NCI-H526 (cell line): ENCODE results near the gene FARP1.
A peak's percentile ranks its signal among the peaks of the same experiment; 100 is the strongest.

Experiments
- DNase-seq, 2 experiments: peaks; one replicate each; lab custom pipeline; 2025; lab: John Stamatoyannopoulos, UW

FARP1 gene

DNA sequence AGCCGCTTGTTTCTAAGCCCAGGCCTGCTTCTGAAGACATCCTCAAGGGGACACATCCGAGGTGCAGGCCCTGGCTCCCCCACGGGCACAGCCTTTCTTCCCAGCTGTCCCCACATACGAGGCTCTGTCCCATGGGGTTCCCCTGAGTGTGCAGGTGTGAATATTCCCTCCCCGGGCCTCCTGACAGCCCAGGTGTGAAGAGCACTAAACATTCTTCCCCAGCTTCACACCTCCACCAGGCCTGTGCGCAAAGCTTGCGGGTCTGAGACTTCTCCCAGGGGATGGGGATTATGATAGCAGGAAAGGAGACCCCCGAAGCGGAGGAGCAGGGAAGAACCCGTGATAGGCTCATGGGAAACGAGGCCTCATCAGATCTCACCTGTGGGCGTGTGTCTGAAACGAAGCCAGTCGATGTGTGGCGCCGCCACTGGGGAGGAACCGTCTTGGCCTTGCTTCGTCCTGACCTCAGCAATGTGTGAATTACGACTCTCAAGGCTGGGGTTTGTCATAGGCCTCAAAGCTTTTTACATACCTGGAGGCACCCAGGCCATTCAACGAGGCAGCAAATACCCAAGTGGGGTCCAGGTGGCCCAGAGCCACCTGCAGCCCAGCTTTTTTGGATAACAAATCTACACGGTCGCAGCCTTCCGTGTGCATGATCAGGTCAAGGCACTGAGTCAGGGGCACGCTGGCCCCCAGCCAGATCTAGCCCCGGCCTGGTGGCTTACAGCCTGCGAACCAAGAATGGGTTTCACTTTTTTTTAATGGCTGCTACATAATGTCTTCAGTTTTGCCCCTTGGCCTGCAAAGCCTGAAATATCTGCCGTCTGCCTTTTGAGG lies 299.7 kb downstream of the FARP1 start:
- no peak for DNase-seq

DNA sequence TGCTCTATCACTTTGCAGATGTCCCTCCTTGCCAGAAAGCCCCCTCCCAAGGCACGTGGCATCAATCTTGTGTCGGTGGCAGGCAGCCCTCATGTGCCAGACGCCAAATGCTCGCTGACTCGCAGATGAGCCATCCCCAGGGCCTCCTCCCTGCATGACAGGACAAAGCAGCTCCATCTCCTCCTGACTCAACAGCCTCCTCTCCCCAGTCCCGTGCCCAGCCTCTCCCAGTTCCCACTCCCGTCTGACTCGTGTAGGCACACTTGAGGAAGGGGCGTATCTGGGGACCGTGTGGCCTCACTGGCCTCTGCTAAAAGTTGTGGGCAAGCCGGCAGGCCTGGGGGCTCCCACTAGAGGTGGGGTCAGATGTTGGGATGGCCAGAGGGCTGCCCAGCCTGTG lies 300.4 kb downstream of the FARP1 start:
- no peak for DNase-seq

DNA sequence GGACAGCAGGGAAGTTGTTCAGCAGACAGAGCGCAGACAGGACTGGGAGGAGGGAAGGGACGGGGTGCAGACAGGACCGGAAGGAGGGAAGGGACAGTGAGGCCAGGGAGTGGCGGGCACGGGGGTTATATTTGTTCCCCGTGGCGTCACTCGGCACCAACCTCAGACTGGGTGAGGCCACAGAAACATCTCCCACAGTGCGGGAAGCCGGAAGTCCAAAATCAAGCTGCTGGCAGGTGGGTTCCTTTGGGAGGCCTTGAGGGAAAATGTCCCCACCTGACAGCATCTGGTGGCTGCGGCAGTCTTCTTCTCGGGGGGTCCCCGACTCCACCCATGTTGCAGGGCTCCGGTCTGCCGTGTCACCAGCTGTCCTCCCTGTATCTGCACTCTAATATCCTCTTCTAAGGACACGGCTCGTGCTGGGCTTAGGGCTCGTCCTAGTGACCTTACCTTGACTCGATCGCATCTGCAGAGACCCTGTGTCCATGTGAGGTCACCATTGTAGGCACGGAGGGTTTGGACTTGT lies 301.0 kb downstream of the FARP1 start:
- no peak for DNase-seq

DNA sequence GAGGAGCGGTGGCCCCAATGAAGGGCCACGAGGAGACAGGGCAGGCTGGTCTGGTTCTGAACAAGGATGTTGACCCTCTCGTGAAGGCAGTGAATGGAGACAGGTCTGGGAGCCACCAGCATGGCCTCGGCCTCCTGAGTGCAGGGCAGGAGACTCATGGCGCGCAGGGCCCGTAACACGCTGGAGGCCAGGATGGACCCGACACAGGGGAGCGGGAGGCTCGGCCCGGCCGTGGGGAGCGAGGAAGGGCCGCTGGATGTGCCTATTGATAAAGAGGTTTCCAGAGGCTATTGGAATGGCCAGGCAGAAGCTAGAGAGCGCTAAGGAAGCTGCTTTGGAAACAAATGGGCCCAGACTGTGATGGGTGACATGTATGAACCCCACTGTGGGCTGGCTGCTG lies 301.5 kb downstream of the FARP1 start:
- DNase-seq: no peak

DNA sequence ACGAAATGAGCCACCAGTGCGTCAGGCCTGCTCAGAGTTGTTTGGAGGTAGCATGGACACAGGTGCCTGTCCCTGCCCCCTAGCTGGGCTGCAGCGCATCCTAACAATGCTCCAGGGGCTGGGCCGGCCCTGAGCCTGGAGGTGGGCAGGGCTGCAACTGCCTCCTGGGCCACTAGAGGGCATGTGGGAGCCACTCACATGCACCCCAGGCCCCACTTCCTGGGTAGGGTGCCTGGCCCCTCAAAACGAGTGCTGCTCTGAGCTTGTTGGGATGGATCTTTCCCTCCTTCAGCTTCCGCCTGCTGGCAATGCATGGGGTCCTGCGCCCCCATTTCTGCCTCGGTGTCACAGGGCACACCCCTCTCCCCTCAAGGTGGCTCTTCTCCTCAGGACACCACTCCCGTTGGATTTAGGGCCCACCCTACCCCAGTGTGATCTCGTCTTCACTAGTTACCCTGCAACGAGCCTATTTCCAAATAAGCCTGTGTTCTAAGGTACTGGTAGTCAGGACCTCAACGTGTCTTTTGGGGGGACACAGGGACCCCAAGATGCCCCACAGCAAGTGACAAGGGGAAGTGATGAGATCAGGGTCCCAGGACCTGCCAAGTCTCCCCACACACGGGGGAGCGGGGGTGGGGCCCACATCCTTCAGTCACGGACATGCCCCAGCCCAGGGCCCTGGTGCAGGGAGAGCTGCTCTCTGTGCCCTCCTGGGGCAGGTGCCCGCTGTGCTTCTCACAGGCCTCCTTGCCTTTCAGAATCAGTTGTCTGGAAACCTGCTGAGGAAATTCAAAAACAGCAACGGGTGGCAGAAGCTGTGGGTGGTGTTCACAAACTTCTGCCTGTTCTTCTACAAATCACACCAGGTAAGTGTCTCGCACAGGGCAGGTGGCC lies 302.7 kb downstream of the FARP1 start:
- DNase-seq: peak; percentile 50 to 89

DNA sequence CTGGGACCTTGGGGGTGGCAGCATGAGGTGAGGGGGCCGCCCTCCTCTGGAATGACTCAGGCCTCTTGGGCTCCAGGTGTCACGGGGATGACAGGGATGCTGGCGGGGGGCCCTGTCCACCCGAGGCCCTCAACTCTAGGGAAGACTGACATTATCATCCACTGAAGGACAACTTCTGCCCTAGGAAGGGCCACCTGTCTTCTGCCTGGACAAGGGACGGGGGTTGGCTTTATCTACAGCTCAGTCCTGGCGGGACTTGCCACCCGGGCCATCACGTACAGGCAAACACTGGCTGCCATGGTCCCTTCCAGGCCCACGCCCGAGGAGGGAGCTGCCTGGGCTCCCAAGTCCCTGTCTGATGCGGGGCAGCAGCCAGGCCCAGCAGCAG lies 303.3 kb downstream of the FARP1 start:
- DNase-seq: no peak

DNA sequence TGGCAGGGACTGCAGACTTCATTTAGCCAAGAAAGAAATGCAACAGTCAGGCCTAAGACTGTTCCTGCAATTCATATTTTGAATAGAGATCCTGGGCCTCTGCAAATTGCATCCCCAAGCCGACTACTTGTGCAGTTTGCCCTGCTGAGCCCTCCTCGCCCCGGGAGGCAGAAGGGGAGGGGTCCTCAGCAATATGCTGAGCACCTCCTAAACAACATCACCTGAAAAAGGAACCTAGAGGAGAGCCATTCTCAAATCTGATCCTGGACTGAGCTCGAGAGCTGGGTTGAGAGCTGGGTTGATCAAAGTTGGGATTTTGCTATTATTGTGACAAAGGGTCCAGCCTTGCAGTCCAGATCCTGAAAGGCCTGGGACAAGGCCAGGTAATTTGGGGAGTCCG lies 304.2 kb downstream of the FARP1 start:
- DNase-seq: no peak

DNA sequence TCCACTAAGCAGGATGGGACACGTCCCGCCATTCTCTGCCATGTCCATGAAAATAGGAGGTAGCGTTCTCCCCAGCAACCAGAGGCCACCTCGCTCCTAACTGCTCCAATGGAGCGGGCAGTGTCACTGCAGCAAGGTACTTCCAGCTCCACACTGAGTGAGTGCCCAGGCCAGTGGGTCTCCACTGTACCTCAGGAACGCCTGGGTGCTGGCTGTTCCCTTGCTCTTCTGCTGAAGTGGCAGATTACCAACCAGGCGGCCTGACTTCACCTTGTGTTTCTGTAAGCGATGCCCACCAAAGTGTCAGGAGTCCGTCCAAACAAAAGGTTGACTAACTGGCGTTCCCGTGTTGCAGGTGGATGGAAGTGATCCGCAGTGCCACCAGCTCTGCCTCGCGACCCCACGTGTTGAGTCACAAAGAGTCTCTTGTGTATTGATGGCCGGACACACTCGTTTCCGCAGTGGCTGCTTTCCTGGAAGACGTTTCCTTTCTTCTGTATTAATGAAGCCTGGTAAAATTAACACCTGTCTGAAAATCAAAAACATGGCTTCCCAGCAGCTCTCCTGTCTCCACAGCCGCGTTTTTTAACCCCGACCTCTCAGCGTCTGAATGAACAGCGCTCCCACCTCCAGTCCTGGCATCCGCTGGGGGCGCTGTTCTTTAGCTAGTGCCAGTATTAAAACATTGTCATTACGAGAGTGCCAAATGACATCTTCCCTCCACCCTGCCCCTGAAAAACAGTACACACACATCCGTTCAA lies 305.2 kb downstream of the FARP1 start:
- peak; percentile 54 to 93 for DNase-seq

DNA sequence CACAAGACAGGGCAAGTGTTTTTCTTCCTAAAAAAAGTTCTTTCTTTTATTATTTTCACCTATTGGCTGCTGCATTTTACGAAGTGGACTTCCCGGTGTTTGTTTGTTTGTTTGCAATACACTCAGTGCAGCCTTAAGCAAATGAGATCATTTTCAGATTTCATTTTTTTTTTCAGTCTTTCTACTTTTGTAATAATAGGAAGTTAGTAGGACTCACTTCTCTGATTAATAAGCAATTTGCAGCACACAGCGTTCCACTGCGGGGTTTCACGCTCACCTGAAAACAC lies 305.7 kb downstream of the FARP1 start:
- no peak for DNase-seq

DNA sequence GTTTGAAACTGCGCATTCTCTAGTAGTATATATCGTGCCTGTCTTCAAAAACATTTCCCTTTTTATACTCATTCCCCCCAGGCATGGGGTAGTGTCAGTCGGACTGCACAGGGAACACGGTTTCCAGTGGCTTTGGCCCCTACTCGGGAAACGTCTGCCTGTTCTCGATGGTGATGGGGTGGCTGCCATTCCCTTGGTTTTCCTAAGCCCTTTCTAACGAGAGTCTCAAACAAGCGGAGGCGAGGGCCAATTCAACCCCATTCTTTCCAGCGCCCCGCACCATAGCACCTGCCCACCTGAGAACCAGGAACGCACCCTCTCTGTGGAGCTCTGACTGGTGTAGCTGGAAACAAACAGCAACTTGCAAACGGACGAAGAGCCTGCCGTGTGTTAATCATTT lies 306.4 kb downstream of the FARP1 start:
- DNase-seq: no peak

DNA sequence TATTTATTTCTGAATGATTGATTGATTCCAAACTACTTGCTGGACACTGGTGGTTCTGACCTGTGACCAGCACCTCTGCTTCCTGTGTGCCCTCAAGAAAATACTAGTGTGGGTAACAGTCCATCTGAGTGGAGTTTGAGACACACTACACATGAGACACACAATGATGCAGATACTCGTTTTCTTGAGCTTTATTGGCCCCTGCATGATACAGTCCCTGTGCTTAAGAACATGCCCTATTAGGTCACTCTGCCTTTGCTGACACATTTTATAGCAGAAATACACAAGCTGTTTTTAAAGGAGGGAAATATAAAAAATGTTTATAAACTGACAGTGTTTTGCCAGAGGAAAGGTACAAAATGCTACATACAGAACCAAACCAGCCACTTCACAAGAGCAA lies 307.1 kb downstream of the FARP1 start:
- DNase-seq: no peak

DNA sequence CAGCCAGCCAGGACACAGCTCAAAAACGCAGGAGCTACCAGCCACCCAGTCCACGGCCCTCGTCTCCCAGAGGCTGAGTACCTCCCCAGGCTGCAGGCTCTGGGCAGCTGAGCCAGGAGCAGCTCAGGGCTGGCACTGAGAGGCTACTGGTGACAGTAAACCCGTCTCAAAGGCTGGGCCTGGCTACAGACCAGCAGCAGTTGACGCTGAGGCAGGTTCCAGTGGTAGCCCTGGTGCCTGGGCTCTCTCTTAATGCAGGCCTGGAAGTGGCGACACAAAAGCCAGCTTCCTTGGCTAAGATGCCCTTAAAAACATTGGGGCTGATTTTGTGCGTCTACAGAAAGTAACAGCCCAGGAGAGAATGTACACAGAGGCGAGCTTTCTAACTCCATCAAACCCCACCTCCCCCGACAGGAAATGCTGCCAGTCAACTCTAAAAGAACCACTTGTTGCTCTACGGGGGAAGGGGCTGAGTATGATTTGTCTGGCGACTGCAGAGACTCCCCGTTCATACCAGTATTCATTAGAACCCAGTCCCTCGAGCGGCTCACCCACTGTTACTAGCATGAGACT lies 307.7 kb downstream of the FARP1 start:
- DNase-seq: no peak

DNA sequence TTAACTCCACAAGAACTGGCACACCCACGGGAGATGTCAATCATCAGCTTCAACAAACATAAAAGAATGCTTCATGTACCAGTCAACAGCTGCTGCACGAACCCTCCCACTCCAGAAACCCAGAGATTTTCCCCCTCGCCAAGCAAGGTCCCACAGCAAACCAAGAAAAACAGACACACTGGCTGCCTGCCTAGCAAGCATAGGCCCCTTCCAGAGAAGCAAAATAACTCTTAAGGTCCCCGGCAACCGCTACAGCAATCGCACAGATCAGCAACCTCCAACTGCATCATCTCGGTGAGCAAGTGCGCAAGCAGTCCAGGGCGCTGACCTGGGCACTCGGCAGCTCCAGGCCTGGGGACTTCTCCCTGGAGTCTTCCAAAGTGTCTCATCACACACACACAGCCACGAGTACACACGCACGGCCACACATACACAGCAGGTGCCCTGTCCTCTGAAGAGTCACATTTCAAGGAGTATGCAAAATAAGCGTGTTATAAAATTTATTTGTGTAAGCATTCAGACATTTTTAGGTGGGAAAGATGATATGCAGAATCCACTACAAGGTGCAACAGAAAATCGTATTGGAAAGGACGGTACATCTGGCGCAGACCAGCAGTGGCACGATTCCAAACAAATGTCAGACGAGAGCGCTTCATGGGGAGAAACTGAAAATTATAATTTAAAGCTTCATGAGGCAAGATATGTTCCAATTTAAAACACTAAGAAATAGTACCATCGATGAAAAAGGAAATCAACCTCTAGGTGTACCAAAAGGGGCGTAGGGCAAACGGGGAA lies 309.0 kb downstream of the FARP1 start:
- peak; percentile 82 to 84 for DNase-seq

DNA sequence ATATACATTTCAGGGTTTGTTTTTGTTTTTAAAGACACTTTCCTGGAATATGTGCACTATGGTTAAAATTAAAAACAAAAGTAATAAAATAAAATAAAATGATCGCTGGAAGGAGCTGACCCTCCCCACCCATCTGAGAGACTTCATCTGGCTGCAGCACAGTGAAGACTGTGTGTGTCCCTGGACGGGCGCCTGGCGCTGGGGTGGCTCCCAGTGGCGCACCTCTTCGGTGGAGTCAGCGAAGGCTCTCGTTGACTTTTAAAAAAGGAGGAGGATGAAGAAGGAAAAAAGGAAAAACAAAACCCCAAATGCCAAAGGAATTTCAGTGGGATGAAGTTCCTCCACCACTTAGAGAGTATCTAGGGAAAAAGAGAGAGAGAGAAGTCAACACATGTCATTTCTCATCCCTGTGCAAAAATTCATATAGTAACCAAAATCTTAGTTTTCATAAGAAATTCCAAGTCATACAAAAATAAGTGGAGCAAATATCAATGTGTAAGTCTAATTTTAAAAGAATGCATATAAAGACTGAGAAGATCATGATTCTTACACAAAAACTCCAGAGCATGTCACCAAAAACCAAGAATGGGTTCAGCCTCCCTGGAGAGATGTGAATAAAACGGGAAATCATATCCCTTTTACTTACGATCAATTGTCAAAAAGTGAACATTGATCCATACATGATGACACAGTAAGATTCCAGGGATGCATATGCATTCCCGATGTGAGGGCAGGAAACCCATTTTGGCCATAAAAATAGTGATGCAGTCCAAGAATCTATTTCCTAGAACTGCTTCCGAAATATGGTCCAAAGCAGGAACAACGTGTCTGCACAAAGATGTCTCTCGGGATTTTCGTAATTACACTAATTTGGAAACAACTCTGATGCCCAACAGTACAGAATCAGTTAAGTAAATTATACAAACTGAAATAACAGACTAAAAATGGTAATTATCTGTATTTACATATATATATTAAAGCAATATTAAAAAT lies 310.3 kb downstream of the FARP1 start:
- DNase-seq: no peak

DNA sequence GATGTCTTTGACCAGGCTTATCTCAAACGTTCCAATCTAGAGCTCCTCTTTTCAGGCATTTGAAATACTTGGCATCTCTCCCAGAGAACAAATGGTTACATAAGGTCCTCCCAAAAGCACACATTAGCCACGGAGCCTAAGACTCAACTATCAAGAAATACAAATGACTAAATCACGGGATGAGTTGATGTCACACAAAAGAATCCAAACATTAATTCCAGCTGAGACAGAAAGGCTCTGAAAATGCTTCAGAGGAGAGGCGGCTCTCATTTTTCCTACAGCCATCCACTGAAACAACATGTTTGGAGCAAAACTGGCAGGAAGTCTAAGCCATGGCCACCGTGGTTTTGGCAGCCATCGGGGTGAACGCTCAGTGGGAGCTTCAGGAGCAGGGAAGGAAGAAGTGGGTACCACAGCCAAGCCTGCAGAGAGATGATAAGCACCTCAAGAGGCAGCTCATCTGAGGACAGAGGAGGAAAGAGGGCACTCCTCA lies 311.5 kb downstream of the FARP1 start:
- no peak for DNase-seq

DNA sequence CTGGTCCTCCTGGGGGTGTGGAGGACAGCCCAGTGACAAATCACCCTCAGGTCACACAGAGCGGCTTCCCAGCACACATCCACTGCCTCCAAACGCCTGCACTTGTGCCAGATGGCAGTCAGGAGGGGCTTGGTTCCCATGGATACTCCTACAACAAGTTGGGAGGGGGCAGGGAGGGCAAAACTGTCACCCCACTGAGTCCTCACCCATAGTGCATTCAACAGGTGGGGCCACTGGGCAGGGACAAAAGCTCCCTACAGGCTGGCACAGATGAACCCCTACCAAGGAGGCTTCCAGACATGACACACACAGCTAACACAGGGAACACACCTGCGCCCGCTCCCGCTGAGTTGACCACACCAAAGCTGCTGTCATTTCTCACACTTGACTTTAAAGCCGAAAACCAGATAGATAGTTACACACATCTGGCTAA lies 313.5 kb downstream of the FARP1 start:
- DNase-seq: no peak

DNA sequence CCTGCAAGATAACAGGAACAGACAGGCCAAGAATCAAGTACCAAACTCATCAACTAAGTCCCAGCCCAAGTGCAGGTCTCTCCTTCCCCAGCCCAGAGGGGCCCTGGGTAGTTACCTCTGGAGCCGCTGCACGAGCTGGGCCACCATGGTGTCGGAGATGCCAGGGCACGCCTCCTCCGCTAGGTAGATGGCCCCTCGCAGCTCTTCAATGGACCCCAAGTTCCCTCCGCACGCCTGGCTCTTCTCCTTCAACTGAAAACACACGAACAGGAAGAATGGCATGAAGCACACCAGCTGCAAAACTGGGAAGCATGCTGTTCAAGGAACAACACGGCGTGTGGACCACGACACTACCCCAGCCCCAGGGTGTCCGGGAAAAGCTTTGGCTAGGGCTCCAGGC lies 314.2 kb downstream of the FARP1 start:
- no peak for DNase-seq

DNA sequence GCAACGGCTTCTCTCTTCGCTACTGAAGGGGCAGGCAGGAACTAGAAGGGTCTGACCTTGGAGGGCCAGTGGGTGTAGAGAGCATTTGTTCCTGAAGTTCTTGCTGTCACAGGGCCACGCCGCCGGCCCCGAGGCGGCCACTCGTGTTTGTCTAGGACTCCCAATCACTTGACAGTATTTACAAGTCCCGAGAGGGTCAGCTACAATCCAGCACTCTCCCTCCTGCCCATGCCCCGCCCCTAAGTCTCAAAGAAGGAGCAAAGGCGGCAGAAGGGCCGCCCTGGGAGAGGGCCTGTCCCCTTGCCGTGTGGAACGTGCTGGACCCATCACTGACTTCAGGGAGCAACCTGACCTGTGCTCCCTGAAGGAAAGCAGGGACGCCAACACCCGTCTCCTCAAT lies 315.5 kb downstream of the FARP1 start:
- DNase-seq: no peak

DNA sequence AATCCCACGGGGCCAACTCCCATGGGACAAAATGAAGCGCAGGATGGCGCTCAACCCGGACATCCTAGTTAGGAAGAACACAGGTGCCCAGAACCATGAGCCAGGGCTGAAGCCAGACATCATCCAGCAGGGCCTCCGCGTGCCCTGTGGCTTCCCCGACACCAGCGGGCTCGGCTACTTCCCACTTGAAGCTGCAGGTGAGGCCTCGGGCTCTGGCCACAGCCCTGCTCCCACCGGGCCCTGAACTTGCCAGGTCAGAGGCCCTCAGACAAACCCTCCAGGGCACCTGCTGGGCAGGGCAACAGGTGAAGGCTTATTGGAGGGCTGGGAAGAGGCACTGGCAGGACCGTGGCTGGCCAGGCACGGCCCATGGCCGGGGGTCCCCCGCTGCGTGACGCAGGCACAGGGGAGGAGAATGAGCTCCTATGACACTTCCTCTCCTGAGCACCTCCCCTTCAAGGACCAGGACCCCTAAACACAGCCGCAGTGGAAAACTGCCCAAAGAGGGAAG lies 316.3 kb downstream of the FARP1 start:
- DNase-seq: peak in 1 of 2 experiments; percentile 57
